Measurements from ENCODE around the gene FFAR4.

The FFAR4 gene

GRCh38 chr10:93630625-93631557 lies 64.4 kb downstream of the FFAR4 start:
- no peak for DNase-seq (ENCODE audit: insufficient read length)
- no peak for TF ChIP-seq POLR2A (IDR thresholded peaks at IDR 0.05; ENCODE audit: low read depth, low read length)
- no peak for FAIRE-seq

All from GM12892 (cell line).